ENCODE results near the gene FGF2.

DNA sequence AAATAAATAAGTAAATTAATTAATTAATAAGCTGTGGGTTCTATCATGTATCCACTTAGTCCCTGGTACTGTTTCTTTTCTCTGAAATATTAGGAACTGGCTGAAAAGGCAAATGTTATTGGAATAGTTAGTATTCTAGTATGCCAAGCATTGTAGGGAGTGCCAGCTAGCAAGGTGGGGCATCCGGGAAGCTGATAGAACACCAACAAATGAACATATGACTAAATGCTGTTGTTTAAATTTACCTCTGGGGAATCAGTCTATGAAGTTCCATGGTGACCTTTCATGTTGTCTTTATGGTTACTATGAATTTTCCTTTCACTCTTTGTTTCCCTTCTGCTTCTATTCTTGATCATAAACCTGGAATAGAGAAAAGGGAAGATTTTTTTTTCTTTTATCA is 63.1 kb downstream of the FGF2 start:
- TF ChIP-seq, protein P1, sequence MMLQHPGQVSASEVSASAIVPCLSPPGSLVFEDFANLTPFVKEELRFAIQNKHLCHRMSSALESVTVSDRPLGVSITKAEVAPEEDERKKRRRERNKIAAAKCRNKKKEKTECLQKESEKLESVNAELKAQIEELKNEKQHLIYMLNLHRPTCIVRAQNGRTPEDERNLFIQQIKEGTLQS (IDR thresholded peaks at IDR 0.05): no peak
- TF ChIP-seq, protein P2, sequence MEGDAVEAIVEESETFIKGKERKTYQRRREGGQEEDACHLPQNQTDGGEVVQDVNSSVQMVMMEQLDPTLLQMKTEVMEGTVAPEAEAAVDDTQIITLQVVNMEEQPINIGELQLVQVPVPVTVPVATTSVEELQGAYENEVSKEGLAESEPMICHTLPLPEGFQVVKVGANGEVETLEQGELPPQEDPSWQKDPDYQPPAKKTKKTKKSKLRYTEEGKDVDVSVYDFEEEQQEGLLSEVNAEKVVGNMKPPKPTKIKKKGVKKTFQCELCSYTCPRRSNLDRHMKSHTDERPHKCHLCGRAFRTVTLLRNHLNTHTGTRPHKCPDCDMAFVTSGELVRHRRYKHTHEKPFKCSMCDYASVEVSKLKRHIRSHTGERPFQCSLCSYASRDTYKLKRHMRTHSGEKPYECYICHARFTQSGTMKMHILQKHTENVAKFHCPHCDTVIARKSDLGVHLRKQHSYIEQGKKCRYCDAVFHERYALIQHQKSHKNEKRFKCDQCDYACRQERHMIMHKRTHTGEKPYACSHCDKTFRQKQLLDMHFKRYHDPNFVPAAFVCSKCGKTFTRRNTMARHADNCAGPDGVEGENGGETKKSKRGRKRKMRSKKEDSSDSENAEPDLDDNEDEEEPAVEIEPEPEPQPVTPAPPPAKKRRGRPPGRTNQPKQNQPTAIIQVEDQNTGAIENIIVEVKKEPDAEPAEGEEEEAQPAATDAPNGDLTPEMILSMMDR (IDR thresholded peaks at IDR 0.05; ENCODE audit: low read depth, low read length, missing input control): no peak
- TF ChIP-seq REST (IDR thresholded peaks at IDR 0.05) (no peak), YY1 (IDR thresholded peaks at IDR 0.05) (no peak), RAD21 (IDR thresholded peaks at IDR 0.05) (no peak), GABPA (IDR thresholded peaks at IDR 0.05 in 1 of 2, conservative IDR thresholded peaks at IDR 0.05 in 1 of 2) (no peak), TAF1 (conservative IDR thresholded peaks at IDR 0.05) (no peak)

Data from liver (tissue), 3 donors.